A549 treated with RU486 at 1 μM for 4 hours (cell line): Measurements from ENCODE around the gene AMBP. TPM values are rescaled to one million over a fixed set of nuclear protein-coding genes. Genes with fewer than 3 reads are reported as not detected.

ENCODE experiments used
- total RNA-seq: library from RNA; stranded (reverse); fragments of 200-300 nt; extraction: Qiagen RNA extraction; gene quantifications from 5 replicates; pipeline ENCODE4 v1.2.3, GENCODE V29; 2022; ENCODE audit warnings: low read depth

Gene AMBP
- 5.9 to 8.9 TPM (median 7.7 TPM) in 5 replicates for total RNA-seq

DNA sequence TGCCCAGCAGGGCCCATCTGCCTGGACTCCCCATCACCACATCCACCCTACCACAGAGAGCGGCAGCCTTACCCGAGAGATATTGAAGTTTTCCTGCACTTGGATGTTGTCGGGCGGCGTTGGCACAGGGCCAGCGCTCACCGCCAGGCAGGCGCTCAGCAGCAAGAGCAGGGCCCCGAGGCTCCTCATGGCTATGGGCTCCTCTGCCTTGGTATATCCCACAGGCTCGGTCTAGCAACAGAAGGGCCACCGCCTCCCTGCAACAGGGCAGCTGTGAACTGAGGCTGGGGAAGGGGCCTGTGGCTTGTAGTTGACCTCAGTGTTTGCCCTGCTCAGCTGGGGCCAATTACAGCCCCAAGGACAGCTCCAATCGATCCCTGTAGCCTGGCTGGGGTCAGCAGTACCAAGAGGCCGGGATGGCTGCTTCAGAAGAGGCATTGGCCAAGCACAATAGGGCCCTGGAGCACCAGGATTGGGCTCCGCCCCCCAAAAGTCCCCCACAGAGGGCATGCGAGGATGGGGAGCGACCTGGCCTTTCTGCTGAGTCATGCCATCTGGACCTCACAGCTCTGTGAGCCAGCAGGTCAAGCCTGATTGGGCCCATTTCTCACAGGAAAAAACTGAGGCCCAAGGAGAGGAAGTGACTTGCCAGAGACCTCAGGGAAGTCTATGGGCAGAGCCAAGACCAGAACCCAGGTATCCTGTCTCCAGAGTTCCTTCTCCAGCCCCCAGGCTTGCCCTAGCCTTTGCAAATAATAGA, at the start of gene AMBP:
AMBP (minus strand) TSS at position 280 of the 760 bp plus-strand sequence; CDS start at position 189, 91 bp downstream.

GRCh38 chr9:114098936-114099668, 21.0 kb upstream of the AMBP start, which contains the start of gene KIF12:
Gene KIF12, minus strand, starts transcription at chr9:114099292. Its CDS starts 16 bp downstream, at chr9:114099276.

Other genes starting within 250 kb of the AMBP start
- gene ZNF618, start 202.0 kb downstream of the AMBP start, total RNA-seq = 6.7 to 11.2 TPM (median 9.6 TPM) in 5 replicates
- gene KIF12, start 21.0 kb upstream of the AMBP start, total RNA-seq = 1.4 to 2.7 TPM (median 2.1 TPM) in 5 replicates
- gene COL27A1, start 77.2 kb upstream of the AMBP start, total RNA-seq = 9.0 to 14.8 TPM (median 11.3 TPM) in 5 replicates
- 0.35 TPM in 1 of 5 replicates, not detected in the others for gene ORM1, start 244.8 kb upstream of the AMBP start, total RNA-seq